Measurements from ENCODE around the gene FPR3.

The FPR3 gene

DNA sequence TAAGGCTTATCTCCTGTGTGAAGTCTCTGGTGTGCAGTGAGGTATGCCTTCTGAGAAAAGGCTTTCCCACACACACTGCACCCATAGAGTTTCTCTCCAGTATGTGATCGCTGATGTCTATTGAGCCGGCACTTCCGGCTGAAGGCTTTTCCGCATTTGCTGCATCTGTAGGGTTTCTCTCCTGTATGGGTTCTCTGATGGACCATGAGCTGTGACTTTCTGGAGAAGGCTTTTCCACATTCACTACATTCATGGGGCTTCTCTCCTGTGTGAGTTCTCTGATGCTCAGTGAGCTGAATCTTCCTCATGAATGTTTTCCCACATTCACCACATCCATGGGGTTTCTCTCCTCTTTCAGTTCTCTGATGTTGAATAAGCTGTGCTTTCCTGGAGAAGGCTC, 78.1 kb downstream of the FPR3 start:
- peaks cover 24% of the 10 kb centered on the region; the same call in 1 of the 2 replicates for H3K9me3 ChIP-seq (ENCODE audit: insufficient read depth, low read length)
- H3K9ac ChIP-seq (ENCODE audit: low read length) = no peak overlapping the region
- H2AFZ ChIP-seq (ENCODE audit: low read depth, low read length, severe bottlenecking) = no peak overlapping the region
- H3K4me3 ChIP-seq (ENCODE audit: insufficient read depth, low read length, poor library complexity, severe bottlenecking) = no peak overlapping the region
- H3K27me3 ChIP-seq (ENCODE audit: low read length) = no peaks in the 10 kb centered on the region
- H3K36me3 ChIP-seq (ENCODE audit: low read length) = no peaks in the 10 kb centered on the region
- no peak overlapping the region for H3K27ac ChIP-seq (ENCODE audit: low read depth, low read length)
- H3K9me2 ChIP-seq (replicated peaks; ENCODE audit: insufficient read depth, low read length) = no peaks in the 10 kb centered on the region
- no peaks in the 10 kb centered on the region for H3K79me2 ChIP-seq (ENCODE audit: insufficient read depth, low read length)
- H4K20me1 ChIP-seq (ENCODE audit: low read depth, low read length) = no peaks in the 10 kb centered on the region
- no peaks in the 10 kb centered on the region for H3F3A ChIP-seq (ENCODE audit: insufficient read depth)
- no peak for TF ChIP-seq EZH2phosphoT487 (conservative IDR thresholded peaks at IDR 0.05; ENCODE audit: low read length)
- H3K4me2 ChIP-seq (ENCODE audit: low read depth, low read length, poor library complexity, severe bottlenecking) = no peak overlapping the region
